Measurements from ENCODE around the gene EFL1.
"Not testable (repeated sequence)": the region's sequence is repeated elsewhere in the genome, so short reads cannot be mapped to it uniquely, and the experiment has no call there.

The EFL1 gene

GRCh38 chr15:82262422-82263026, at the start of gene EFL1, which contains the start of gene SAXO2:
Gene EFL1 (minus strand): TSS chr15:82262734. CDS start chr15:82261778, 956 bp downstream.
Gene SAXO2 (plus strand): TSS chr15:82262818. CDS start chr15:82262880, 62 bp downstream.
- Histone ChIP-seq H3K36me3 (ENCODE audit: control insufficient read depth, insufficient read depth, low read length) (no peaks in the 10 kb centered on the region; the same call in 1 of the 2 replicates), H3K27me3 (replicated peaks; ENCODE audit: control insufficient read depth, insufficient read depth, low read length) (no peaks in the 10 kb centered on the region), H3K4me3 (replicated peaks; ENCODE audit: low read depth, low read length) (peak within 1 kb of the TSS; percentile 83)
- no peak for TF ChIP-seq CTCF (IDR thresholded peaks at IDR 0.05; ENCODE audit: insufficient read depth, low read length, poor library complexity, severe bottlenecking)
- peak; percentile 95 for DNase-seq (ENCODE audit: extremely low read depth, insufficient read length)

- not testable (repeated sequence) for H3K4me3 ChIP-seq (replicated peaks; ENCODE audit: low read depth, low read length); DNase-seq (ENCODE audit: extremely low read depth, insufficient read length); H3K36me3 ChIP-seq (ENCODE audit: control insufficient read depth, insufficient read depth, low read length); H3K27me3 ChIP-seq (replicated peaks; ENCODE audit: control insufficient read depth, insufficient read depth, low read length)
Measured at GRCh38 chr15:82311321-82311720, 48.8 kb upstream of the EFL1 start.

- no peak for DNase-seq (ENCODE audit: extremely low read depth, insufficient read length)
- Histone ChIP-seq H3K27me3 (replicated peaks; ENCODE audit: control insufficient read depth, insufficient read depth, low read length) (0 out of 2 replicates have a peak, but pooled peaks cover 2% of the 10 kb centered on the region), H3K4me3 (replicated peaks; ENCODE audit: low read depth, low read length) (no peak overlapping the region), H3K36me3 (ENCODE audit: control insufficient read depth, insufficient read depth, low read length) (no peaks in the 10 kb centered on the region)
- no peak for TF ChIP-seq CTCF (IDR thresholded peaks at IDR 0.05; ENCODE audit: insufficient read depth, low read length, poor library complexity, severe bottlenecking)
Measured at GRCh38 chr15:82309802-82310201, 47.3 kb upstream of the EFL1 start.

GRCh38 chr15:82307714-82308081, 45.2 kb upstream of the EFL1 start:
- no peaks in the 10 kb centered on the region for H3K36me3 ChIP-seq (ENCODE audit: control insufficient read depth, insufficient read depth, low read length)
- H3K27me3 ChIP-seq (replicated peaks; ENCODE audit: control insufficient read depth, insufficient read depth, low read length) = 0 out of 2 replicates have a peak, but pooled peaks cover 2% of the 10 kb centered on the region
- H3K4me3 ChIP-seq (replicated peaks; ENCODE audit: low read depth, low read length) = no peak overlapping the region
- TF ChIP-seq CTCF (IDR thresholded peaks at IDR 0.05; ENCODE audit: insufficient read depth, low read length, poor library complexity, severe bottlenecking) = no peak
- no peak for DNase-seq (ENCODE audit: extremely low read depth, insufficient read length)

GRCh38 chr15:82306791-82307713, 44.5 kb upstream of the EFL1 start:
- H3K4me3 ChIP-seq (replicated peaks; ENCODE audit: low read depth, low read length) = no peak overlapping the region
- no peak for DNase-seq (ENCODE audit: extremely low read depth, insufficient read length)
- H3K27me3 ChIP-seq (replicated peaks; ENCODE audit: control insufficient read depth, insufficient read depth, low read length) = 0 out of 2 replicates have a peak, but pooled peaks cover 2% of the 10 kb centered on the region
- no peaks in the 10 kb centered on the region for H3K36me3 ChIP-seq (ENCODE audit: control insufficient read depth, insufficient read depth, low read length)
- TF ChIP-seq CTCF (IDR thresholded peaks at IDR 0.05; ENCODE audit: insufficient read depth, low read length, poor library complexity, severe bottlenecking) = no peak

GRCh38 chr15:82305621-82306048, 43.1 kb upstream of the EFL1 start:
- TF ChIP-seq CTCF (IDR thresholded peaks at IDR 0.05; ENCODE audit: insufficient read depth, low read length, poor library complexity, severe bottlenecking) = no peak

More at GRCh38 chr15:82305621-82306048, 43.1 kb upstream of the EFL1 start:
- Histone ChIP-seq H3K4me3 (replicated peaks; ENCODE audit: low read depth, low read length) (no peak overlapping the region), H3K36me3 (ENCODE audit: control insufficient read depth, insufficient read depth, low read length) (no peaks in the 10 kb centered on the region), H3K27me3 (replicated peaks; ENCODE audit: control insufficient read depth, insufficient read depth, low read length) (0 out of 2 replicates have a peak, but pooled peaks cover 2% of the 10 kb centered on the region)
- DNase-seq (ENCODE audit: extremely low read depth, insufficient read length) = no peak

All from GM06990 (cell line).